Neuronal stem cell (in vitro differentiated cells): ENCODE data around the gene C17orf113.

Experiments
- DNase-seq: peaks from one replicate; pipeline ENCODE4 v3.0.0-alpha.2; 2013; ENCODE audit warnings: low spot score
- H2AFZ ChIP-seq: one replicate; pipeline ENCODE4 v1.6.1; 2013; ENCODE audit warnings: mild to moderate bottlenecking, low read length, inconsistent platforms
- H2AK5ac ChIP-seq: 2 replicates; pipeline ENCODE4 v1.6.1; 2013; ENCODE audit warnings: low read depth, mild to moderate bottlenecking, inconsistent platforms, low read length, moderate library complexity, mixed read lengths
- H2BK120ac ChIP-seq: 2 replicates; pipeline ENCODE4 v1.6.1; 2013; ENCODE audit warnings: low read depth, mild to moderate bottlenecking, inconsistent platforms, low read length, moderate library complexity, mixed read lengths
- H2BK12ac ChIP-seq: one replicate; pipeline ENCODE4 v1.6.1; 2013; ENCODE audit warnings: low read length, inconsistent platforms
- H2BK15ac ChIP-seq: 2 replicates; pipeline ENCODE4 v1.6.1; 2013; ENCODE audit warnings: mild to moderate bottlenecking, low read length, inconsistent platforms, mixed read lengths
- H2BK5ac ChIP-seq: one replicate; pipeline ENCODE4 v1.6.1; 2013; ENCODE audit warnings: inconsistent platforms, mild to moderate bottlenecking, low read length, moderate library complexity
- H3K14ac ChIP-seq: one replicate; pipeline ENCODE4 v1.6.1; 2013; ENCODE audit warnings: low read length, inconsistent platforms
- H3K18ac ChIP-seq: 2 replicates; pipeline ENCODE4 v1.6.1; 2013; ENCODE audit warnings: low read length, inconsistent platforms
- H3K23ac ChIP-seq: 2 replicates; pipeline ENCODE4 v1.6.1; 2013; ENCODE audit warnings: low read depth, mild to moderate bottlenecking, mixed read lengths, low read length, inconsistent platforms; ENCODE audit not compliant: poor library complexity
- H3K27ac ChIP-seq: replicated peaks from 3 replicates; pipeline ENCODE4 v1.5.1; 2013; ENCODE audit warnings: low read length, inconsistent platforms
- H3K27me3 ChIP-seq, 3 experiments: 2 replicates each; pipeline ENCODE4 v1.6.1; 2013; ENCODE audit warnings: low read length in 3 of 3, mild to moderate bottlenecking in 2 of 3, inconsistent platforms in 1 of 3, low read depth in 1 of 3, mixed read lengths in 1 of 3, moderate library complexity in 1 of 3; ENCODE audit not compliant: control insufficient read depth in 3 of 3, insufficient read depth in 3 of 3
- H3K36me3 ChIP-seq, 2 donors: replicated peaks in 1 of 2; 2 replicates each; pipeline ENCODE4 v1.6.1; 2013; ENCODE audit warnings: low read length in 2 of 2; ENCODE audit not compliant: control insufficient read depth in 2 of 2, insufficient read depth in 2 of 2
- H3K4ac ChIP-seq: 2 replicates; pipeline ENCODE4 v1.6.1; 2013; ENCODE audit warnings: inconsistent platforms, mild to moderate bottlenecking, low read length, moderate library complexity
- H3K4me1 ChIP-seq, 2 donors: 1 replicate in 1 of 2; 2 replicates in 1 of 2; pipeline ENCODE4 v1.6.1; 2013; ENCODE audit warnings: low read length in 2 of 2, low read depth in 1 of 2; ENCODE audit not compliant: control insufficient read depth in 2 of 2, insufficient read depth in 1 of 2
- H3K4me2 ChIP-seq: one replicate; pipeline ENCODE4 v1.6.1; 2013; ENCODE audit warnings: mild to moderate bottlenecking, low read length, inconsistent platforms; ENCODE audit not compliant: insufficient read depth, poor library complexity, severe bottlenecking
- H3K4me3 ChIP-seq, 2 donors: 2 replicates each; pipeline ENCODE4 v1.5.1; 2013; ENCODE audit warnings: low read length in 2 of 2, mild to moderate bottlenecking in 2 of 2, inconsistent platforms in 1 of 2, moderate library complexity in 1 of 2
- H3K79me1 ChIP-seq: one replicate; pipeline ENCODE4 v1.6.1; 2013; ENCODE audit warnings: low read depth, mild to moderate bottlenecking, inconsistent platforms, low read length, moderate library complexity
- H3K9ac ChIP-seq: one replicate; pipeline ENCODE4 v1.6.1; 2013; ENCODE audit warnings: mild to moderate bottlenecking, low read depth, low read length, inconsistent platforms; ENCODE audit not compliant: poor library complexity
- H3K9me3 ChIP-seq, 2 donors: replicated peaks in 1 of 2; 2 replicates each; pipeline versions ENCODE3 to v1.6.1; 2013; ENCODE audit warnings: low read length in 2 of 2, mild to moderate bottlenecking in 2 of 2, inconsistent platforms in 1 of 2, low read depth in 1 of 2, mixed read lengths in 1 of 2, moderate library complexity in 1 of 2; ENCODE audit not compliant: control insufficient read depth in 2 of 2, insufficient read depth in 1 of 2
- H4K8ac ChIP-seq: one replicate; pipeline ENCODE4 v1.6.1; 2013; ENCODE audit warnings: low read depth, mild to moderate bottlenecking, inconsistent platforms, low read length, moderate library complexity
- H4K91ac ChIP-seq: one replicate; pipeline ENCODE4 v1.6.1; 2013; ENCODE audit warnings: low read length, low read depth, mild to moderate bottlenecking, inconsistent platforms; ENCODE audit not compliant: poor library complexity
- WGBS, 2 donors: extraction: QIAGEN DNeasy Blood & Tissue Kit; methylation state at CpG; one replicate each; pipeline ENCODE4 v1.1.7; 2013; ENCODE audit warnings: missing lambda C conversion rate in 2 of 2, mixed read lengths in 1 of 2; ENCODE audit not compliant: insufficient read length in 2 of 2, insufficient replicate concordance in 1 of 2; ENCODE audit errors: extremely low coverage in 2 of 2; 5-methylcytosine and 5-hydroxymethylcytosine counted together

The C17orf113 gene

GRCh38 chr17:42062681-42063080 lies 12.3 kb upstream of the C17orf113 start:
- H3K18ac ChIP-seq: peak overlapping the region; percentile 19
- H3K9me3 ChIP-seq: no peaks in the 10 kb centered on the region
- no peak overlapping the region for H3K4me2 ChIP-seq
- H3K23ac ChIP-seq: no peak overlapping the region
- no peak overlapping the region for H4K8ac ChIP-seq
- no peak overlapping the region for H3K4me3 ChIP-seq
- H3K27ac ChIP-seq: no peak overlapping the region
- peak overlapping the region; percentile 67 for H2BK15ac ChIP-seq
- H3K79me1 ChIP-seq: no peaks in the 10 kb centered on the region
- H3K36me3 ChIP-seq: no peaks in the 10 kb centered on the region
- no peak overlapping the region for H4K91ac ChIP-seq
- peak overlapping the region; percentile 56 for H3K14ac ChIP-seq
- no CpG with 5 or more reads among the region's 14 CpGs for WGBS, 2 donors
- H2BK12ac ChIP-seq: no peak overlapping the region
- no peak overlapping the region for H2BK120ac ChIP-seq
- no peak overlapping the region for H2AK5ac ChIP-seq
- H3K27me3 ChIP-seq: peaks cover 0 to 4% (median 0%) of the 10 kb centered on the region in 3 experiments
- no peak for DNase-seq
- no peak overlapping the region for H3K9ac ChIP-seq
- no peak overlapping the region for H3K4ac ChIP-seq
- H2AFZ ChIP-seq: no peak overlapping the region
- H3K4me1 ChIP-seq: peaks cover 5 to 9% of the 10 kb centered on the region in 2 donors
- H2BK5ac ChIP-seq: no peak overlapping the region

DNA sequence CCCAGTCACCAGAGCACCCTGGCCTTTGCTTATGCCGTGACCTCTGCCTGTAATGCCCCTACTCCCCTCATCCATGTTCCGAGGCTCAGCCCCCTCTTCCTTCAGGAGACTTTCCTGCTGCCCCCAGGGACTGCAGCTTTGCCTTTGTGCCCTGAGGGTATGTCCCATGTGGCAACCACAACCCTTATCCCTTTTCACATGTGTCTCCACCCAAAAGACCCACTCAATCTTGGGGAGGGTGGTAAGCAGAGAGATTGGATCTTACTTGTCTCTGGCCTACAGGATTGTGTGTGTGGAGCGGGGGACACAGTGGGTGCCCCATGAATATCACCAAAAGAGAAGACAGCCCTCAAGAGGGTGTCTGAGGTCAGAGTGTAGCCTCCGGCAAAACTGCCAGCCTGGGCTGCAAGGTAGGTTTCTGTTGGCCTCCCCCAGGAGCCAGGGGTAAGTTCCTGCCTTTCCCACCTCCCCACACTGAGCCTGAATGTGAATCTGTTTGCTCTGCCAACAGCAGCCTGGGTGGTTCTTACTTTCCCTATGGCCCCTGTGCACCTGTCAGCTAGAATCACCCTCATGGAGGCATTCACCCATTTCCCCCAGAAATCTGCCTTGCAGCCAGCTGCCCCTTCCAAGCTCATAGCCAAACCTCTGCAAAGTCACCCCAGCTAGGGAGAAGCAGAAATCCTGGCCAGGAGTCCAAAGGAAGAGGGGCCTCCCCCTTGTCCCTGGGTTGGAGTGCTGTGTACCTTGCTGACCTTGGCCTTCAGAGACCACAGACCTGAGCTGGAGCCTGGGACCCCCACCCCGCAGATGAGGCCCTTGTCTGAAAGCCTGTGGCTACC lies 11.5 kb upstream of the C17orf113 start:
- Histone ChIP-seq H3K79me1 (no peaks in the 10 kb centered on the region), H2BK5ac (no peak overlapping the region), H3K36me3 (no peaks in the 10 kb centered on the region), H2BK120ac (no peak overlapping the region), H2AK5ac (peak overlapping the region; percentile 9), H2BK12ac (no peak overlapping the region), H3K4me1 (peaks cover 5 to 9% of the 10 kb centered on the region in 2 donors), H3K27me3 (peaks cover 0 to 3% (median 0%) of the 10 kb centered on the region in 3 experiments), H3K23ac (no peak overlapping the region), H2AFZ (peak overlapping the region; percentile 26), H3K18ac (no peak overlapping the region), H2BK15ac (peak overlapping the region; percentile 87), H3K4ac (no peak overlapping the region), H3K9ac (peak overlapping the region; percentile 24), H4K91ac (no peak overlapping the region), H3K4me2 (no peak overlapping the region), H3K27ac (no peak overlapping the region), H3K14ac (no peak overlapping the region), H3K9me3 (peaks cover 0 to 2% of the 10 kb centered on the region in 2 donors), H4K8ac (no peak overlapping the region), H3K4me3 (no peak overlapping the region)
- no CpG with 5 or more reads among the region's 5 CpGs for WGBS, 2 donors
- DNase-seq: no peak

DNA sequence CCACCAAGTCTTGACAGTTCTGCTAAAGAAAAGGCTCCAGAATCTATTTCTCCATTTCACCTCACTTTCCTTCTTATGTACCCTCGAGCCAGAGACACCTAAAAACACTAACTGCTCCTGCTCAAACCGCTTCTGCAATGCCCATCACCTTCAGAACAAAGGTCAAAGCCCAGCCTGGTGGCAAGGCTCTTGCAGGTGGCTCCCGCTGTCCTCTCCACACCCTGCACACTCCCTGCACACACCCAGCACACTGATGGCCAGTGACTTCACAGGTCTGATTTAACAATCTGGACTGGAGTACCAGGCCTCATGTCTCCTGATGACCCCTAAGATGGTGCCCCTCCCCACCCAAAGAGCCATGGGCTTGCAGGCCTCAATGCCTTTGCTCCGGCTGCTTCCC lies 9.8 kb upstream of the C17orf113 start:
- no peak overlapping the region for H2AK5ac ChIP-seq
- H3K4ac ChIP-seq: no peak overlapping the region
- peak overlapping the region; percentile 60 for H3K9ac ChIP-seq
- H3K27ac ChIP-seq: no peak overlapping the region
- H3K4me3 ChIP-seq: no peak overlapping the region
- H4K8ac ChIP-seq: no peak overlapping the region
- no peak overlapping the region for H4K91ac ChIP-seq
- H2AFZ ChIP-seq: no peak overlapping the region
- peaks cover 0 to 7% (median 0%) of the 10 kb centered on the region in 3 experiments for H3K27me3 ChIP-seq
- peaks cover 0 to 12% of the 10 kb centered on the region in 2 donors for H3K9me3 ChIP-seq
- H3K36me3 ChIP-seq: no peaks in the 10 kb centered on the region
- DNase-seq: no peak
- H3K18ac ChIP-seq: peak overlapping the region; percentile 28
- no peak overlapping the region for H3K14ac ChIP-seq
- H3K23ac ChIP-seq: peak overlapping the region; percentile 43
- peak overlapping the region; percentile 58 for H2BK12ac ChIP-seq
- peaks cover 9 to 12% of the 10 kb centered on the region in 2 donors for H3K4me1 ChIP-seq
- no peaks in the 10 kb centered on the region for H3K79me1 ChIP-seq
- WGBS, 2 donors: no CpG with 5 or more reads among the region's 4 CpGs
- peak overlapping the region; percentile 66 for H2BK5ac ChIP-seq
- H2BK15ac ChIP-seq: no peak overlapping the region
- H2BK120ac ChIP-seq: no peak overlapping the region
- no peak overlapping the region for H3K4me2 ChIP-seq

DNA sequence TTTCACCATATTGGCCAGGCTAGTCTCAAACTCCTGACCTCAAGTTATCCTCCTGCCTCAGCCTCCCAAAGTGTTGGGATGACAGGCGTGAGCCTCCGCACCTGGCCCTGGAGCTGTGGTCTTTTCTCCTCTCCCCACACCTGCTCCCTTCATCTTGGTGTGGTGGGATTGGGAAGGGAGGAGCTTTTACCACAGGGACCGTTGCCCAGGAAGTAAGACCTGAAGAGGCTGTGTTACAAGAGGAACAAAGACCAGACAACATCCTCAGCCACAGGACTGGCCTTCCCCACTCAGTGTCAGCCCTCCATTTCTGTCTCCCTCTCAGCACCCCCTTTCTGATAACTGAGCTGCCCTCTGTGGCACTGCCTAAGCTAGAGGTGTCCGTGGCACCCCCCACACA lies 9.4 kb upstream of the C17orf113 start:
- Histone ChIP-seq H3K9me3 (peaks cover 0 to 12% of the 10 kb centered on the region in 2 donors), H3K79me1 (no peaks in the 10 kb centered on the region), H4K91ac (no peak overlapping the region), H2AK5ac (no peak overlapping the region), H3K23ac (peak overlapping the region; percentile 43), H2BK12ac (no peak overlapping the region), H3K9ac (peak overlapping the region; percentile 60), H3K27ac (no peak overlapping the region), H2BK5ac (peak overlapping the region; percentile 66), H3K14ac (no peak overlapping the region), H3K36me3 (no peaks in the 10 kb centered on the region), H3K4me2 (no peak overlapping the region), H4K8ac (no peak overlapping the region), H2BK120ac (no peak overlapping the region), H2BK15ac (no peak overlapping the region), H3K18ac (no peak overlapping the region), H3K27me3 (peaks cover 0 to 9% (median 0%) of the 10 kb centered on the region in 3 experiments), H2AFZ (no peak overlapping the region), H3K4me3 (no peak overlapping the region), H3K4me1 (peaks cover 9 to 15% of the 10 kb centered on the region in 2 donors), H3K4ac (no peak overlapping the region)
- WGBS, 2 donors: no CpG with 5 or more reads among the region's 4 CpGs
- DNase-seq: no peak
